GM12891 (cell line): ENCODE results near the gene ADCY5. TPM values are rescaled to one million over a fixed set of nuclear protein-coding genes. Genes with fewer than 3 reads are reported as not detected.
"Not testable (repeated sequence)": the region's sequence is repeated elsewhere in the genome, so short reads cannot be mapped to it uniquely, and the experiment has no call there.

Experiments
- DNase-seq: peaks from one replicate; pipeline ENCODE4 v3.0.0; 2011; ENCODE audit warnings: low spot score; ENCODE audit not compliant: insufficient read length
- FAIRE-seq: peaks from 2 replicates; lab custom pipeline; 2011; peaks lifted over from hg19 to GRCh38; lab: Jason Lieb, UNC
- PAX5 ChIP-seq: IDR thresholded peaks from 2 replicates; pipeline ENCODE4 v1.6.1; 2011; ENCODE audit warnings: low read length, moderate library complexity, mild to moderate bottlenecking; ENCODE audit not compliant: insufficient read depth, severe bottlenecking
- POLR2A ChIP-seq: IDR thresholded peaks from 2 replicates; pipeline ENCODE4 v1.6.1; 2011; ENCODE audit warnings: low read depth, low read length, control low read depth
- POLR2AphosphoS5 ChIP-seq: IDR thresholded peaks from 2 replicates; pipeline ENCODE4 v1.6.1; 2011; ENCODE audit warnings: low read depth, low read length, control low read depth
- POU2F2 ChIP-seq: IDR thresholded peaks from 2 replicates; pipeline ENCODE4 v1.6.1; 2011; ENCODE audit warnings: low read depth, mild to moderate bottlenecking, control low read depth, low read length, moderate library complexity
- SPI1 ChIP-seq: IDR thresholded peaks from 2 replicates; pipeline ENCODE4 v1.6.1; 2011; ENCODE audit warnings: low read depth, low read length, control low read depth
- TAF1 ChIP-seq: IDR thresholded peaks from 2 replicates; pipeline ENCODE4 v1.6.1; 2011; ENCODE audit warnings: low read depth, low read length, control low read depth
- polyA plus RNA-seq: library from polyadenylated mRNA; unstranded; fragments of >200 nt; gene quantifications from one replicate; pipeline ENCODE4 v1.2.1, GENCODE V29; 2012; ENCODE audit warnings: low read depth, missing spikeins, inconsistent platforms; ENCODE audit not compliant: missing spikeins

Gene ADCY5
- 0.03 TPM for polyA plus RNA-seq

DNA sequence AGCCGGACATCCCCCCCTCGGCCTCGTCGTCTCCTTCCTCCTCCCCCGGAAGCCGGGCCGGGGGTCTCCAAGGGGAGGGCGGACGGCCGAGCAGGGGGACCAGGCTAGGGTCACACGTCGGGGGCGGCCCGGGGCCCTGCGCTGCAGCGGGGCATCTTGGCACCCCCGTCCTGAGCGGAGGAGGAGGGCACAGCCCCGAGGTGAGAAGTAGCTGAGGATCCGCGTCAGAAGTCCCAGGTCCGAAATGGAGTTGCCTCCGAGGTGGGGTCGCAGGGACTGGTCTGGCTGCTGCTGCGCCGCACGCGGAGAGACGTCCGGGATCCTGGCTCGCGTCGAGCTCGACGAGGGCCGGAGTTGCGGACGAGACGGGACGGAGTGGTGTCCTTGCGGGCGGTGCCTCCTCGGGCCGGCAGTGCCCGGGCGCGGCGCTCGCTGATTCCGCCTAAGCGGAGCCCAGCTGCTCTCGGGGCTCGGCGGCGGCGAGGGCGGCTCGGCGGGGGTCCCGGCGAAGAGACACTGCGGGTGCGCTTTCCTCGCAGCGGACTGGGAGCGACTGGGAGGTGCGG lies at the start of gene ADCY5:
Gene ADCY5, minus strand, starts transcription at position 555 of the 566 bp plus-strand sequence. Its CDS starts 545 bp downstream, at position 10.
- no peak for TF ChIP-seq TAF1
- no peak for TF ChIP-seq POLR2A
- TF ChIP-seq POU2F2, result no peak
- TF ChIP-seq PAX5, result no peak
- TF ChIP-seq SPI1, result no peak
- no peak for TF ChIP-seq POLR2AphosphoS5
- FAIRE-seq (no peak), DNase-seq (peak; percentile 38)

DNA sequence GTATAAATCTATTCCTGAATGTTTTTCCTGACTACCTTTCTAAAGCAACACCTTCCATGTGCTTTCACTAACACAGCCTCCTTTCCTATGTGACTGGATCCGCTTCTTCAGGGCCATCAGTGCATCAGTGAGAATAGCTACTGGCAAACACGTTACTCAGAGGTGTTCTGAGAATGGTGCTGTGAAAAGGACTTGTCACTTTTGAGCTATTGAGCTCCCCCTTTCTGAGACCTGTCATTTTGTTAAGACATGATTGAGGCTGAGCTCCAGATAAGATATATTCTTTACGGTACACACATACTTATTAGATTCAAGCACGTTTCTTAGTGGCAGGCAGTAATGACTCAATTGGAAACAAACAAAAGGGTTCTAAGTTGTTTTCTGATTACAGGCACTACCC lies 45.0 kb upstream of the ADCY5 start:
- FAIRE-seq (no peak), DNase-seq (no peak)
- TF ChIP-seq POLR2A (no peak), PAX5 (no peak), SPI1 (no peak), TAF1 (no peak), POU2F2 (no peak), POLR2AphosphoS5 (no peak)

DNA sequence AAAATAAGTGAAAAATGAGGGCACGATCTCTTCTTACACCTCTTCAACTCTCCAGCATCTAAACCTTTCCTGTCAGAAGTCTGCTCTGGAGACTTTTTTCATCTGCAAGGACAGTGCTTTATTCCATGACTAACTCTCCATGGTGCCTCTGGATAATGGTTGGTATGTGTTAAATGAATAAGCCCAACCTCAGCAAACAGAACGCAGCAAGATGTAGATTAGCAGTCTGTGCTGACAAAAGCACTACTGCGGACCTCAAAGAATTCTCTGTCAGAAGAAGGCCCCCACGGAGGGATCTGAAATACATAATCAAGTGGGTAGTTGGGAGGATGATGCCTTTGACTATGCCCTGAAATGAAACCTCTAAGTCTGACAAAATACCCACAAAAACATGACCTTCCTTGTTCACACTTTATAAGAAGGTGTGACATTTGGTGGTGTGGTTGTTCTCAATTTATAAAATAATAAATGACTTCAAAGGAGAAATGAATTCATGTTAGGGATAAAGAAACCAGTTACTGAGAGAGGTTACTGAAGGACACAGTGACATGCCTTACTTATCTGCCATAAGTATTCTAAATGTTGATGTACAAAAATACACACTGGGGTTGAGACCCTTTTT lies 43.2 kb upstream of the ADCY5 start:
- FAIRE-seq, result no peak
- no peak for DNase-seq
- TF ChIP-seq SPI1 (no peak), PAX5 (no peak), TAF1 (no peak), POLR2AphosphoS5 (no peak), POU2F2 (no peak), POLR2A (no peak)

DNA sequence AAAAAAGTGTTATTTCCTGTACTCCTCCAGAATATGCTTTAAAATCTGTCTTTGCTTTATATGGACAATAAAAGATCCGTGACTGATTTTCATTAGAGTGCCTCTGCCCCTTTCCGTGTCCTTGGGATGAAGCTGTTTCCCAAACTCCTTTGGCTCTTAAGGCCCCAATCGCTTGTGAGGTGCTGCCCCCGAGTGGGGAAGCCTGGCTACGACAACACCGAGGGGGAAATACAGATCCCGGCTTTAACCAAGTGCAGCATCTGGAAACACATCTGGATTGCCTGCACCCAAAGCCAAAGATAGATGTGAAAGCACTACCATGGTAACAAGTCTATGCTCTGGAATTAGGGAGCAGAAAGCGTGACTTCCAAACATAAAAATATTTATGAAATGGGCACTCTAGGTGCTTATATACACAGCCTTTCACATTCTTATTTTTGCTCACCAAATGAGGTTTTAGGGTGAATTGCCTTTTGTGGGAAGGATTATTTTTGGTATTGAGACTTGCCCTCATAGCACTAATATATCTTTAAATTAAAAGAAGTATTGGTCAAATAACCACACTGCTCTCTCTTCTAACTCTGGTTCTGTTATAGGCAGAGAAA lies 40.6 kb upstream of the ADCY5 start:
- FAIRE-seq, result no peak
- TF ChIP-seq SPI1 (no peak), POU2F2 (no peak), PAX5 (no peak), POLR2AphosphoS5 (no peak)
- peak; percentile 48 for DNase-seq

- DNase-seq (no peak), FAIRE-seq (no peak)
Observed at GRCh38 chr3:123488645-123489347, 39.9 kb upstream of the ADCY5 start.

GRCh38 chr3:123487063-123487462 lies 38.2 kb upstream of the ADCY5 start:
- DNase-seq, FAIRE-seq: not testable (repeated sequence)

More at GRCh38 chr3:123488645-123489347, 39.9 kb upstream of the ADCY5 start:
- TF ChIP-seq TAF1 (no peak), POLR2AphosphoS5 (no peak), POU2F2 (no peak), SPI1 (no peak), POLR2A (no peak), PAX5 (no peak)

DNA sequence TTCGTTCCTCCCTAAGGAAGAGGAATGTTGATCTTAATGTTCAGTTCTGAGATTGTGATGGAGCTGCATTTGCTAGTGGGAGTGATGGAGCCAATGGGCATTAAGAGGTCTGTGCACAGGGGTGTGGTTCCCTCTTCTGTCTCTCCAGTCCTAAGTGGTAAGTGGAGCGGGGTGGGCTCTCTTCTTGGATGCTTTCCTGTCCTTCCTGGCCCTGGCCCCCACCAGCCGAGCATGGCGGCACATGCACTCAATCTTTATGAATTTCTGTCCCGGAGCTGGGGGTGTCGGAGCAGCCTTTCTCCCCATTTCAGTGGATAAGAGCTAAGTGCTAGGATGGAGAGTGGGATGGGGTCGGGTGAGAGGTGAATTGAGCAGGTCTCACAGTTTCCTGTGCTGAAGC lies 37.6 kb upstream of the ADCY5 start:
- TF ChIP-seq POLR2A, result no peak
- TF ChIP-seq SPI1, result no peak
- TF ChIP-seq POLR2AphosphoS5, result no peak
- TF ChIP-seq PAX5, result no peak
- TF ChIP-seq TAF1, result no peak
- TF ChIP-seq POU2F2, result no peak
- no peak for FAIRE-seq
- no peak for DNase-seq

GRCh38 chr3:123485551-123485950 lies 36.7 kb upstream of the ADCY5 start:
- no peak for FAIRE-seq
- TF ChIP-seq POLR2AphosphoS5, result no peak
- no peak for TF ChIP-seq TAF1
- TF ChIP-seq SPI1, result no peak
- DNase-seq, result no peak

DNA sequence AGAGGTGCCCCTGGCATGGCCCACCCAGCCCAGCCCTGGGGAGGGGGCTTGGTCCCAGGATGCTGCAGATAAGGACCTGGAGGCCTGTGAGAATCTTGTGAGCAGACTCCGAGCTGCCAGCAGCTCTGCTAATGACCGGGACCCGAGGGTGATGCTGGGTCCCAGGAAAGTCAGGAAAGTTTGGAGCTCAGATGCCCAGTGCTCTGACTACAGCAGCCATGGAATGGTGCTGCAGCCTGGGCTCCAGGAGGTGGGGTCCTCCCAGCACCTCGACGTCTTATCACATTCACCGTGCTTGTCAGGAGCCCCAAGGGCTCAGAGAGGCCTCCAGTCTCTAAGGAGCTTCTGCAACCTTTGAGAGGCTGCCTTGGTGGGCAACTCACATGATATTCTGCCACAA lies 34.3 kb upstream of the ADCY5 start:
- DNase-seq, result no peak
- TF ChIP-seq PAX5, result no peak
- TF ChIP-seq POLR2A, result no peak
- TF ChIP-seq POLR2AphosphoS5, result no peak
- no peak for TF ChIP-seq POU2F2
- TF ChIP-seq TAF1, result no peak
- no peak for TF ChIP-seq SPI1
- no peak for FAIRE-seq
